HG02759 (cell line): ENCODE measurements around the gene DPPA5.
"Not testable (repeated sequence)": the region's sequence is repeated elsewhere in the genome, so short reads cannot be mapped to it uniquely, and the experiment has no call there.

Experiments used
- ATAC-seq: cut with Tn5 transposase; IDR thresholded peaks from one replicate; pipeline ENCODE4 v1.9.1; 2021; ENCODE audit warnings: mild to moderate bottlenecking, moderate library complexity; ENCODE audit not compliant: unreplicated experiment

DPPA5 gene

GRCh38 chr6:73364549-73364948 is 10.5 kb upstream of the DPPA5 start:
- no peak for ATAC-seq

DNA sequence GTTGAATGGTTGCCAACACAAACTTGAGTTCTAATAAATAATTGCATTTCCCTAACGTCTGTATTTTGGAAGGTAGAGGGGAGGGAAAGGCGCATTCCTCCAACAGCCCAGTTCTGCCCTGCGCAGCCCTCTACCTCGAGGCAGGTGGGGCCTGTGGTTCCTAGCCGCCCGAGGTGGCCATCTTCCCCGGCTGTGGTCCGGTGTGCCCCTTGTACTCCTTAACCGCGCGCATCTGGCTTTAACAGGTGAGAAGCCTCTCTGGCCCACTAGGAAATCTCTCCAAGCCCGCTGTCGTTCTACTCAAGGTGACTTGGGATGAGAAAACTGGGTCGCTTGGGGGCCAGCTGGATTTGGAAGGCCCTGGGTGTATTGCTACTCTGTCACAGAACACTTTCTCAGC is 10.0 kb upstream of the DPPA5 start:
- ATAC-seq = no peak

GRCh38 chr6:73363537-73363875 is 9.4 kb upstream of the DPPA5 start:
- ATAC-seq = no peak

GRCh38 chr6:73362869-73363536 is 8.9 kb upstream of the DPPA5 start:
- ATAC-seq = no peak

- no peak for ATAC-seq
These were observed 8.3 kb upstream of the DPPA5 start, which contains the start of gene KHDC3L for GRCh38 chr6:73362358-73362757. TSS of gene KHDC3L (plus strand) at chr6:73362658. CDS start at chr6:73362730, 72 bp downstream.

DNA sequence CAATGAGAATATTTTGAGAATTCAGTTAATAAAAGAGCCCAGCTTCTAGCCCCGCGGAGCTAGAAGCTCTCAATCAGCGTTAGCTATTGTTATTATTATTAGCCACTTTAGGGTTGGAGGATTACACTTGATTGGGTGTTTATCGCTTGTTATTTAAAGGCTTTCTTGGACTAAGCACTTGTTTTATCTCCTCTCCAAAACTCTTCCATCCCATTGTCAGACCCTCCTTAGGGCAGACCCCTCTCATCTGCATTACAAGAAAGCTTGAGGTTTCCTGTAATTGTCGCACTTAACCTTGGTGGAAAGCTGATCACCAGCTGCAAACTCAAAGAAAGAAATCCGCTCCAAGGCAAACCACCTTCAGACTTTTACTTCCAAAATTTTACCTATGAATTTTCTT is 4.8 kb downstream of the DPPA5 start:
- no peak for ATAC-seq

DNA sequence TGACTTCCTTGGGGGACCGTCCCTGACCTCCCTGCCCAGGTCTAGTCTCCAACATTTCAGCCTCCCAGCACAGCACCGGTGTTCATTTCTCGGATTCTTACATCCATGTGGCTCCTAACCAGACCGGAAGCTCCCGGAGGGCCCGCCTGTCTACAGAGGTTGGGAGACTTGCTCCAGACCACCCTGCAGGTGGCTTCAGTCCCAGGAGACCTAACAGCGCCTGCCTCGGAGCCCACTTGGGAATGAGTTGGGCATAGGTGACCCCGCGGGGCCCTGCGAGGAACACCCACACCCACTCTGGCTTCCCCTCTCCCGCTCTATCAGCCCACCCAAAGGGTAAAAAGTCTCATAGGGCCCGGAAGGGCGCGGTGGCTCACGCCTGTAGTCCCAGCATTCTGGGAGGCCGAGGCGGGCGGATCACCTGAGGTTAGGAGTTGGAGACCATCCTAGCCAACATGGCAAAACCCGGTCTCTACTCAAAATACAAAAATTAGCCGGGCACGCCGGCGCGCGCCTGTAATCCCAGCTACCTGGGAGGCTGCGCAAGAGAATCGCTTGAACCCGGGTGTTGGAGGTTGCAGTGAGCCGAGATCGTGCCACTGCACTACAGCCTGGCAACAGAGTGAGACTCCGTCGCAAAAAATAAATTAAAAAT is 5.4 kb downstream of the DPPA5 start:
- ATAC-seq = no peak

GRCh38 chr6:73343164-73343563 is 10.9 kb downstream of the DPPA5 start:
- ATAC-seq = no peak

DNA sequence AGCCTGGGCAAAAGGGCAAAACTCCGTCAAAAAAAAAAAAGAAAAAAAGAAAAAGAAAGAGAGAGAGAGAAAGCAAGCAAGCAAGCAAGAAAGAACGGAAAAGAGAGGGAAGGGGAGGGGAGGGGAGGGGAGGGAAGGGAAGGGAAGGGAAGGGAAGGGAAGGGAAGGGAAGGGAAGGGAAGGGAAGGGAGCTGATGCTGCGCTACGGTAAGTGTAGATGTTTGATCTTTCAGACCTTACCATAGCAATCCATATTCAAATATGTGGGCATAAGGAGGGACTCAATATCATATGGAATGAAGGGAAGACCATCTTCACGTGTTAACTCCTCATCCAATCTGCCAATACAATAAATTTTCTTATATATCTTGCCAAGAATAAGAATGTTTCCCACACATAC is 11.9 kb downstream of the DPPA5 start:
- no peak for ATAC-seq

DNA sequence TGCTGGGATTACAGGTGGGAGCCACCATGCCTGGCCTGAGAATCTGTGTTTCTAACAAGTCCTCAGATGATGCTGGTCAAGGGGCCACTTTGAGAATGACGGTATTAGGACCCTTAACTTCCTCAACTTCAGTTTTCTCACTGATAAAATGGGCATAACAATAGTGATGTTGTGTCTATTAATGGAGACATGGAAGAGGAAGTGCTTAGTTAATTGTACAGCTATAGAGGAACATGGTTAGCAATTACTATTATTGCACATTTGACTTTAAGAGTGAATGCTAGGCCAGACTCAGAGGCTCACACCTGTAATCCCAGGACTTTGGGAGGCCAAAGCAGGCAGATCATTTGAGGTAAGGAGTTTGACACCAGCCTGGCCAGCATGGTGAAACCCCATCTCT is 12.7 kb downstream of the DPPA5 start:
- no peak for ATAC-seq

DNA sequence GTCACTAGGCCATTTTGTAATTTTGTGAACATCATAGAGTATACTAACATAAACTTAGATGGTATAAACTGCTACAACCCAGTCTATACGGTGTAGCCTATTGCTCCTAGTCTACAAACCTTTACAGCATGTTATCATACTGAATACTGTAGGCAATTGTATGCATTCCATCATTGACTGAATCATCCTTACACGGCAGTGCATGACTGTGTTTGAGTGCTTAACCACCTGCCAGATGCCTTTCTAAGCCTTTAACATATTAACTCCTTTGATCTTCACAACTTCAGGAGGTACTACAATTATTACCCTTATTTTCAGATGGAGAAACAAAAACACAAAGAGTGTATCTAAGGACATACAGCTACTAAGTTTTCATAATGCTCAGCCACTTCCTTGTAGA is 14.0 kb downstream of the DPPA5 start:
- ATAC-seq = no peak

GRCh38 chr6:73339340-73339739 is 14.7 kb downstream of the DPPA5 start:
- ATAC-seq = no peak

DNA sequence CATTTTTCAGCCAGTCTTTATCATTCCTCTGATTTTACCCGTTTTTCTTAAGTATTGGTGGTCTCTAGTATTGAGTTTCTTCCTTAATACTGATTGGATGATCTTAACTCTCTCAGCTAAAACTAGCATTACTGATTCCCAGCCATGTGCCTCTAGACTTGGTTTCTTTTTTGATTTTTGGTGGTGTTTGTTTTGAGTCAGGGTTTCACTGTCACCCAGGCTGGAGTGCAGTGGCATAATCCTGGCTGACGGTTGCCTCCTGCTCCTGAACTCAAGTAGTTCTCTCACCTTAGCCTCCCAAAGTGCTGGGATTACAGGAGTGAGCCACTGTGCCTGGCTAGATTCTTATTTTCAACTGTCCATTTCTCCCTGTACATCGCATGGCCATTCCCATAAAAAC is 24.9 kb downstream of the DPPA5 start:
- ATAC-seq = peak; percentile 53

GRCh38 chr6:73328790-73329189 is 25.3 kb downstream of the DPPA5 start:
- ATAC-seq = no peak

- ATAC-seq = no peak
These were observed 28.4 kb downstream of the DPPA5 start for GRCh38 chr6:73325656-73326055.

DNA sequence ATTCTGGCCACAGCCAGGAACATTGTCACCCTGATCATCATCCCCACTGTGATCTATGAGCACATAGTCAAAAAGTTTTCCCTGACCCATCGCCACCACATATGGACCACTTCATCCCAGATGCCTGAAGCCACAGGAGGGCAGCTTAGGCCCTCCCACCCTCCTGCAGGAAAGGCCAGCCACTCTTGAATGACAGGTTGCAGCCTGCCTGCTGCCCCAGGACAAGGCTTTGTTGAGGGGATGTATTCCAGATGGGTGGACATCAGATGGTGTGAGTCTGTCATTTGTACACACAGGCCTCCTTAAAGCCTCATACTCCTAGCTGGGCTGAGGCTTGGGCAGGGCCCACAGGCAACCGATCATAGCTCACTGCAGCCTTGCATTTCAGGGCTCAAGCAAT is 30.8 kb downstream of the DPPA5 start:
- no peak for ATAC-seq

DNA sequence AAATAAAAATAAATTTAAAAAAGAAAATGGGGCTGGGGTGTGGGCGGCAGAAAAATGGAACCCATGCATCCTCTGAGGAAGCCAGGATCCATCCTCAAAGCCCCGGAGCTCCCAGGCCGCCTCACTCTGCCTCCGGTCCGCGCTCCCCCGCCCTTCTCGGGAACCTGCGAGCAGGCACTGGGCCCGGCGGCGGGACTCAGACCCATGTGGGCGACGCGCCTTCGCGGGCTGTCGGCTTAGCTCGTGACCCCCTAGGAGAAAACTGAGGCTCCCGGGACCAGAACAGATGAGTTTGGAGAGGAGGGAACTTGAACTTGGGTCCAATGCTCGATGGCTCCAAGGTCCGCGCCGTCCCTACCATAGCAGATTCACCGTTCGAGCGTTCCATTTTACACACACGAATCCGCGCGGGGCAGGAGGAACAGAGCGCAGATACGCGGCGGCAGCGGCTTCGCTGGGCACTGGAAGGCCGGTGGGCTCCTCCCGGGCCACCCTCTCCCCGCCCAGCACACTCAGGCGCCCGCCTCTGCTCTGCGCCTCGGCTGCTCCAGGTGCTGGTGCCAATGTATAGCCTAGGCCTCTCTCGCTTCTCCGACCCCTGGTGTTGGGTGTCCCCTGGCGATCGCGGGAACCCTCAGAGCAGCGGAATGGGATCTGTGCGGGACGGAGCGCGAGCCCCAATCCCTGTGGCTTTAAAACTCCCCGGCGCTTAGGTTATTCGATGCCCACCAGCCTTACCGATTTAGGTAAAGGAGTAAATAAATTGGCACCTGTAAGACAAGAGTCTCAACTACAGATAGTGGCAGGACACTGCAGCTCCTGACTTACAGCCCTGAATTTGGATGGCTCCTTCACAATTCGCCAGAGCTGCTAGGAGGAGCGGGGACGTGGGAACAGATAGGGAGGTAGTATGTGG is 39.2 kb downstream of the DPPA5 start:
- ATAC-seq = no peak

GRCh38 chr6:73310503-73310845 is 43.6 kb downstream of the DPPA5 start:
- not testable (repeated sequence) for ATAC-seq

GRCh38 chr6:73309785-73310502 is 44.1 kb downstream of the DPPA5 start:
- ATAC-seq = peak; percentile 96

GRCh38 chr6:73309535-73309784 is 44.6 kb downstream of the DPPA5 start:
- peak; percentile 1 for ATAC-seq

DNA sequence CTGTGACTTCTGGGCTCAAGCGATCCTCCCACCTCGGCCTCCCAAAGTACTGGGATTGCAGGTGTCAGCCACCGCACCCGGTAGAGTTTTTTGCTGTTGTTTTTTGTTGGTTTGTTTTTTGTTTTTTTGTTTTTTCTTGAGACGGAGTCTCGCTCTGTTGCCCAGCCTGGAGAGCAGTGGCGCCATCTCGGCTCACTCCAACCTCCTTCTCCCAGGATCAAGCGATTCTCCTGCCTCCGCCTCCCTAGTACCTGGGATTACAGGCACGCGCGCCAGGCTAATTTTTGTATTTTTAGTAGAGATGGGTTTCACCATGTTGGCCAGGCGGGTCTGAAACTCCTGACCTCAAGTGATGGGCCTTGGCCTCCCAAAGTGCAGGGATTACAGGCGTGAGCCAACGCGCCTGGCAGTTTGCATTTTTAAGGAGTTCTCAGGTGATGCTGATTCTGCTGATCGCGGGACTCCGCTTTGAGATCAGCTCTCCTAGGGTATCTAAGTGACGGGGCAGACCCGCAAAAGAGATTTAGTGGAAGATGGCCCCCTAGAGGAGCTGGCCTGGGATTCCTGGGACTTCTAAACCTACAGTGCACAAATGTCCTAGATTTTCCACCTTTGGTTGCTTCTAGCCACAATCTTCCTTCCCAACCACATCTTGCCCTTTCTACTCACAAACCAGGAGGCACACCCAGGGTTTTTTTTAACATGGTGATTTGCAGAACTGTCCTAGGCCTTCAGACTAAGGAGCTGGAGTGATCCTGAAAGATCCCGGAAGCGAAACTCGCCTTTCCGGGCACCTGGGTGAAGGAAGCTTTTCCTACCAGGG is 45.2 kb downstream of the DPPA5 start:
- ATAC-seq = no peak
